ENCODE measurements around the gene ANKRD9.

DNA sequence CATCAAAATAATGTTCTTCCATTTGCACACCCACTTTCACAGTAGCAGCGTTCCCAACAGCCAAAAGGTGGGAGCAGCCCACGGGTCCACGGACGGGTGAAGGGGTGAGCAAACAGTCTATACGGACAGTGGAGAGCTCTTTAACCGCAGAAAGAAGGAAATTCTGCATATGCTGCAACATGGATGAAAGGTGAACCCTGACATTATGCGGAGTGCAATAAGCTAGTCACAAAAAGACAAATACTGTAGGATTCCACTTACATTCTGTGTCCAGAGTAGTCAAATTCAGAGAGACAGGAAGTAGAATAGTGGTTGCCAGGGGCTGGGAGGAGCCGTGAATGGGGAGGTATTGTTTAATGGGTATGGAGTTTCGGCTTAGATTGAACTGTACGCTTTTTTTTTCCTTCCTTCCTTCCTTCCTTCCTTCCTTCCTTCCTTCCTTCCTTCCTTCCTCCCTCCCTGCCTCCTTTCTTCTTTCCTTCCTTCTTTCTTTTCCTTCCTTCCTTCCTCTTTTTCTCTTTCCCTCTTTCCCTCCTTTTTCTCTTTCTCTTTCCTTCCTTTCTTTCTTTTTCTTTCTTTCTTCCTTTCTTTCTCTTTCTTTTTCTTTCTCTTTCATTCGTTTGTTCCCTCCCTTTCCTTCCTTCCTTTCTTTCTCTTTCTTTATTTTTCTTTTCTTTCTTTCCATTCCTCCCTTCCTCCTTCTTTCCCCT is 15.8 kb upstream of the ANKRD9 start:
- TF ChIP-seq, protein P1, sequence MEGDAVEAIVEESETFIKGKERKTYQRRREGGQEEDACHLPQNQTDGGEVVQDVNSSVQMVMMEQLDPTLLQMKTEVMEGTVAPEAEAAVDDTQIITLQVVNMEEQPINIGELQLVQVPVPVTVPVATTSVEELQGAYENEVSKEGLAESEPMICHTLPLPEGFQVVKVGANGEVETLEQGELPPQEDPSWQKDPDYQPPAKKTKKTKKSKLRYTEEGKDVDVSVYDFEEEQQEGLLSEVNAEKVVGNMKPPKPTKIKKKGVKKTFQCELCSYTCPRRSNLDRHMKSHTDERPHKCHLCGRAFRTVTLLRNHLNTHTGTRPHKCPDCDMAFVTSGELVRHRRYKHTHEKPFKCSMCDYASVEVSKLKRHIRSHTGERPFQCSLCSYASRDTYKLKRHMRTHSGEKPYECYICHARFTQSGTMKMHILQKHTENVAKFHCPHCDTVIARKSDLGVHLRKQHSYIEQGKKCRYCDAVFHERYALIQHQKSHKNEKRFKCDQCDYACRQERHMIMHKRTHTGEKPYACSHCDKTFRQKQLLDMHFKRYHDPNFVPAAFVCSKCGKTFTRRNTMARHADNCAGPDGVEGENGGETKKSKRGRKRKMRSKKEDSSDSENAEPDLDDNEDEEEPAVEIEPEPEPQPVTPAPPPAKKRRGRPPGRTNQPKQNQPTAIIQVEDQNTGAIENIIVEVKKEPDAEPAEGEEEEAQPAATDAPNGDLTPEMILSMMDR (IDR thresholded peaks at IDR 0.05) = no peak
- TF ChIP-seq EP300 (IDR thresholded peaks at IDR 0.05) (no peak), POLR2AphosphoS5 (IDR thresholded peaks at IDR 0.05) (no peak), POLR2A (IDR thresholded peaks at IDR 0.05) (no peak)

All from sigmoid colon (tissue), 4 donors.